Sigmoid colon (tissue), 7 donors: ENCODE results near the gene INO80B. TPM values are rescaled to one million over a fixed set of nuclear protein-coding genes. Genes with fewer than 3 reads are reported as not detected.

ENCODE experiments used
- DNase-seq: peaks from one replicate; pipeline ENCODE4 v3.0.0-alpha.2; 2019
- H3K27ac ChIP-seq, 4 donors: fragments of 200-600 bp; sonication (generic); one replicate each; pipeline ENCODE4 v1.5.1; 2016 to 2019; ENCODE audit warnings: mild to moderate bottlenecking in 1 of 4
- H3K27me3 ChIP-seq, 3 donors: fragments of 200-600 bp; sonication (generic); one replicate each; pipeline ENCODE4 v1.5.1; 2019; ENCODE audit warnings: mild to moderate bottlenecking in 1 of 3
- H3K36me3 ChIP-seq, 4 donors: fragments of 200-600 bp; sonication (generic); one replicate each; pipeline ENCODE4 v1.5.1; 2016 to 2019
- H3K4me1 ChIP-seq, 4 donors: fragments of 200-600 bp; sonication (generic); one replicate each; pipeline ENCODE4 v1.5.1; 2017 to 2019
- H3K4me3 ChIP-seq, 4 donors: fragments of 200-600 bp; sonication (generic); one replicate each; pipeline ENCODE4 v1.5.1; 2017 to 2019; ENCODE audit warnings: mild to moderate bottlenecking in 2 of 4, moderate library complexity in 1 of 4
- H3K9me3 ChIP-seq, 4 donors: fragments of 200-600 bp in 3 of 4; sonication (generic) in 3 of 4; one replicate each; pipeline versions ENCODE4 v1.5.1 to v1.6.1; 2013 to 2019
- EP300 ChIP-seq, 4 donors: sonication (generic); formaldehyde crosslinking; IDR thresholded peaks; one replicate each; pipeline ENCODE4 v1.6.1; 2017; ENCODE audit warnings: antibody characterized with exemption in 4 of 4
- POLR2A ChIP-seq, 2 donors: fragments of 450-650 bp; IDR thresholded peaks; one replicate each; pipeline ENCODE4 v1.6.1; 2016; ENCODE audit warnings: antibody characterized with exemption in 2 of 2, mild to moderate bottlenecking in 2 of 2, moderate library complexity in 2 of 2
- POLR2AphosphoS5 ChIP-seq, 4 donors: sonication (generic); formaldehyde crosslinking; IDR thresholded peaks; one replicate each; pipeline ENCODE4 v1.6.1; 2017; ENCODE audit warnings: antibody characterized with exemption in 4 of 4
- WGBS, 2 donors: extraction: QIAGEN DNeasy Blood & Tissue Kit; methylation state at CpG; one replicate each; pipeline ENCODE4 v1.1.7; 2013; 5-methylcytosine and 5-hydroxymethylcytosine counted together
- intact Hi-C: fragments of 100-400 bp; cut with DNase I; formaldehyde crosslinking; loops from one replicate; pipeline ENCODE4 v1.15.1; 2023
- polyA plus RNA-seq, 3 donors: library from polyadenylated mRNA; stranded (reverse); fragments of 200-250 nt; gene quantifications; one replicate each; pipeline ENCODE4 v1.2.3, GENCODE V29; 2013
- total RNA-seq, 4 donors: library from RNA; depleted of rRNA; stranded (reverse); fragments of >200 nt; gene quantifications; one replicate each; pipeline ENCODE4 v1.1.0, GENCODE V29; 2016
- TF ChIP-seq, protein P1 (sequence below), 4 experiments: fragments of 450-650 bp in 3 of 4; fragments of 200-600 bp in 1 of 4; IDR thresholded peaks; one replicate each; pipeline ENCODE4 v1.5.1; 2016 to 2019; ENCODE audit warnings: antibody characterized with exemption in 4 of 4, mild to moderate bottlenecking in 3 of 4, moderate library complexity in 2 of 4
- donor health status: healthy with polysubstance abuse.
- donor health status: Bipolar disorder and iron deficiency.
- donor health status: healthy.

The INO80B gene
- 10 to 100 TPM in 2 of 4 donors, 1 to 10 TPM in 2; 7.5 to 41.8 (median 15.0) TPM for total RNA-seq
- polyA plus RNA-seq, result 10 to 100 TPM; 12.9 to 36.9 (median 19.2) TPM

DNA sequence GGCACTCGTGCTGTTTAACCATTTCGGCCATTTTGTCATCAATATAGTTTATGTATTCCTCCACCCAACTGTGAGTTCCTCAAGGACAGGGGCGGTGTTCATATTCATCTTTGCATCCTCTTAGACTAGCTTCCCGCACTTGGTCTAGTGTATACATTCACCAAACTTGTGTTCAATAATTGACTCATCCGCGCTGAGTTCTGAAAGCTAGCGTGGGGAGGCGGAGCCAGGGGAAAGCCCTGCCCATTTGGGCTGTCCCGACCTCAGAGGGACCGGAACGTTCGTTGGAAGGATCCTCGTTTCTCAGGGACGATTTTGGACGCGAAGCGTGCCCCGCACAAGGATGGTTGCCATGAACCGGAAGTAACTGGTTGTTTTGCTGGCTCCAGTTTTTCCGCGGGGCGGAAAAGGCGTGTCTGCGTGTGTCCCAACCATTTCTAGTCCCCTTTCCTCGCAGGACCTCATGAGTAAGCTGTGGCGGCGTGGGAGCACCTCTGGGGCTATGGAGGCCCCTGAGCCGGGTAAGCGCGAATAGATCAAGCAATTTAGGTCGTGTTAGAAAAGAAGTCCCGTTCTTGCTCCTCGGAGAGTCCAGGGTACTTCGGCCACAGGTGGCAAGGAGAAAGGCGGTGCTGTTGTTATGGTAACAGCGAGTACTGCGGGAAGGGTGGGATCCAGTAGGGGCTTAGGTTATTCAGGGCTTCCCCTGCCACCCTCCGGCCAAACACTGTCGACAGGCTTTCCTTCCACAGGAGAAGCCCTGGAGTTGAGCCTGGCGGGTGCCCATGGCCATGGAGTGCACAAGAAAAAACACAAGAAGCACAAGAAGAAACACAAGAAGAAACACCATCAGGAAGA, at the start of gene INO80B:
Gene INO80B, plus strand, starts transcription at position 434 of the 858 bp plus-strand sequence. Its CDS starts 30 bp downstream, at position 464.
- peak; percentile 98 for DNase-seq
- no peaks in the 10 kb centered on the region for H3K36me3 ChIP-seq
- no peaks in the 10 kb centered on the region for H3K27me3 ChIP-seq
- H3K4me1 ChIP-seq, result peaks cover 0 to 40% (median 37%) of the 10 kb centered on the region in 4 donors
- H3K9me3 ChIP-seq, result no peaks in the 10 kb centered on the region
- H3K27ac ChIP-seq, result peak within 1 kb of the TSS; percentile 65 to 79 (median 72)
- peak within 1 kb of the TSS; percentile 63 to 73 (median 70) for H3K4me3 ChIP-seq
- intact Hi-C loops, result loop anchor here (1.0 to 5.0 kb wide), 4 partner anchors 15 to 718 kb away; partner anchors contain the start of genes C2orf81, CCDC142, TPRKB and WDR54
- WGBS, 2 donors, result 0 to 1% methylated on average over 40 of the region's 40 CpGs
- TF ChIP-seq POLR2A (IDR thresholded peaks at IDR 0.05) (no peak), POLR2AphosphoS5 (IDR thresholded peaks at IDR 0.05) (peak; percentile 39 to 91 (median 66))

DNA sequence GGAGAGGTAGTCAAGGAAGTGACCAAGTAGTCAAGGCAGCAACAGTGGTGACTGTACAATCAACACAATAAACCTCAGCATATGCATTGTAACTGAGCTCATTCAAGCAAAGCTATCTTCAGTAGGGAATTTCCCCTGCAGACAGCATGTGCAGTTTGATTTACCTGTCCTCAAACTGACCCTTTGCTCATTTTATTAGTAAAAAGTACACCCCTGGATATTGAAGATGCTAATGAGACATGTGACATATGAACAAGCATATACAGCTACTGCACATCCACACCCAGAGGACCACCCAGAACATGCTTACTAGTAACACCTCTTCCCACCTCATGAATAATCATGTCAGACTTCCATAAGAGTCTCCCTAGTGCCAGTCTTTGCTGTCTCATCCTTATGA, 48.9 kb upstream of the INO80B start:
- no peaks in the 10 kb centered on the region for H3K9me3 ChIP-seq
- H3K4me3 ChIP-seq, result no peak overlapping the region
- no peak for TF ChIP-seq EP300 (IDR thresholded peaks at IDR 0.05)
- TF ChIP-seq POLR2AphosphoS5 (IDR thresholded peaks at IDR 0.05), result no peak
- TF ChIP-seq POLR2A (IDR thresholded peaks at IDR 0.05), result no peak
- TF ChIP-seq, protein P1, sequence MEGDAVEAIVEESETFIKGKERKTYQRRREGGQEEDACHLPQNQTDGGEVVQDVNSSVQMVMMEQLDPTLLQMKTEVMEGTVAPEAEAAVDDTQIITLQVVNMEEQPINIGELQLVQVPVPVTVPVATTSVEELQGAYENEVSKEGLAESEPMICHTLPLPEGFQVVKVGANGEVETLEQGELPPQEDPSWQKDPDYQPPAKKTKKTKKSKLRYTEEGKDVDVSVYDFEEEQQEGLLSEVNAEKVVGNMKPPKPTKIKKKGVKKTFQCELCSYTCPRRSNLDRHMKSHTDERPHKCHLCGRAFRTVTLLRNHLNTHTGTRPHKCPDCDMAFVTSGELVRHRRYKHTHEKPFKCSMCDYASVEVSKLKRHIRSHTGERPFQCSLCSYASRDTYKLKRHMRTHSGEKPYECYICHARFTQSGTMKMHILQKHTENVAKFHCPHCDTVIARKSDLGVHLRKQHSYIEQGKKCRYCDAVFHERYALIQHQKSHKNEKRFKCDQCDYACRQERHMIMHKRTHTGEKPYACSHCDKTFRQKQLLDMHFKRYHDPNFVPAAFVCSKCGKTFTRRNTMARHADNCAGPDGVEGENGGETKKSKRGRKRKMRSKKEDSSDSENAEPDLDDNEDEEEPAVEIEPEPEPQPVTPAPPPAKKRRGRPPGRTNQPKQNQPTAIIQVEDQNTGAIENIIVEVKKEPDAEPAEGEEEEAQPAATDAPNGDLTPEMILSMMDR (IDR thresholded peaks at IDR 0.05), result no peak
- no peak for DNase-seq
- no peaks in the 10 kb centered on the region for H3K36me3 ChIP-seq
- no peaks in the 10 kb centered on the region for H3K27me3 ChIP-seq
- H3K4me1 ChIP-seq, result no peaks in the 10 kb centered on the region
- intact Hi-C loops, result no loop called here
- no peak overlapping the region for H3K27ac ChIP-seq

DNA sequence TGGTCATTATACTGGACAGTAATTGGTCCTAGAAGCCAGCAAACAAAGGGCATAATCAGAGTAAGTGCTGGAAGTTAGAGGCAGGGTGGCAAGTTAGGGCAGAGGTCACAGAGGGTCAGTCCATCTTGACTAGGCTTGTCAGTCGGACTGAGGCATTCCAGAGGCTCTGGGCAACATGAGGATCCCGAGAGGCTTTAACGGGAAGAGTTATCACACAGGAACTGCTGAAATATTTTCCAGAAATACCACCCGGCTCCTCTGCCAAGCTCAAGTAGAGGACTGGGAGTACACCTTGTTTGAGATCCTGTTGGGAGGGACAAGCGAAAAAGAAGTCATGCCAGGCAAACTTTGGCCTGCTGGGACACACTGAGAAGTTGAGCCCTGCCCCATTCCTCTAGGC, 47.2 kb upstream of the INO80B start:
- intact Hi-C loops, result no loop called here
- WGBS, 2 donors, result 83 to 91% methylated on average over 5 of the region's 5 CpGs

DNA sequence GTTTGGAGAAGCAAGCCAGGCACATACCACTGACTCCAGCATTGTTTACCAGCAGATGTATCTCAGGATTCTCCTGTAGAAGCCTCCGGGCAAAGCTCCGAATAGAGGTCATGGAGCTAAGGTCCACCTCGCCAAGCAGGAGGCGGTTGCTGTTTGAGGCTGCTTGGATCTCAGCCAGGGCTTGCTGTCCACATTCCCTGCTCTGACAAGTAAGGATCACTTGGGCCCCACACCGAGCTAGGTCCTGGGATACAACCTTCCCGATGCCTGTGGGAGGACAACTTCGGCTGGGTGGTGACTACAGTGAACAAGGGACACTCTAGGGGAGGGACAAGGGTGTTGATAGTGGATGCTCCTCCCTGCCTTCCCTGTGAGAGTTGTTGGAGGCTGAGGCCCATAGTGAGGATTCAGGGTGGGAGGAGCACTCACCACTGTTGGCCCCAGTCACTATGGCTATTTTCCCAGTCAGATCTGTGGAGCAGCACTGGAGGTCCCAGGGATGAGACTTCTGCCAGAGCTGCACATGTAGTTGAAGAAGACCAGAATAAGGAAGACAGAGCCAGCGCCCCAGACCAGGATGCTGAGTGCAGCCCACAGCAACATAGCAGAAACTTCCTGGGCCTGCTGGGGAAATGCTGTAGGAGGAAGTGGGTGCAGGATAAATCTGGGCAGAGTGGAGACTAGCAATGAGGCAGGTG, 41.7 kb upstream of the INO80B start:
- Histone ChIP-seq H3K27me3 (no peaks in the 10 kb centered on the region), H3K4me3 (no peak overlapping the region), H3K27ac (no peak overlapping the region), H3K9me3 (no peaks in the 10 kb centered on the region), H3K4me1 (peaks cover 0 to 20% (median 19%) of the 10 kb centered on the region in 4 donors), H3K36me3 (no peaks in the 10 kb centered on the region)
- intact Hi-C loops, result no loop called here
- DNase-seq, result no peak
- TF ChIP-seq, protein P1 (IDR thresholded peaks at IDR 0.05), result no peak
- TF ChIP-seq POLR2A (IDR thresholded peaks at IDR 0.05) (no peak), POLR2AphosphoS5 (IDR thresholded peaks at IDR 0.05) (no peak), EP300 (IDR thresholded peaks at IDR 0.05) (no peak)
- 36 to 65% methylated on average over 8 of the region's 8 CpGs for WGBS, 2 donors

More for the DNA sequence above, 47.2 kb upstream of the INO80B start:
- Histone ChIP-seq H3K27ac (no peak overlapping the region), H3K27me3 (no peaks in the 10 kb centered on the region), H3K4me1 (no peaks in the 10 kb centered on the region), H3K4me3 (no peak overlapping the region), H3K36me3 (no peaks in the 10 kb centered on the region), H3K9me3 (no peaks in the 10 kb centered on the region)
- no peak for DNase-seq
- TF ChIP-seq POLR2A (IDR thresholded peaks at IDR 0.05), result no peak
- TF ChIP-seq, protein P1 (IDR thresholded peaks at IDR 0.05), result no peak
- TF ChIP-seq EP300 (IDR thresholded peaks at IDR 0.05), result no peak
- no peak for TF ChIP-seq POLR2AphosphoS5 (IDR thresholded peaks at IDR 0.05)

DNA sequence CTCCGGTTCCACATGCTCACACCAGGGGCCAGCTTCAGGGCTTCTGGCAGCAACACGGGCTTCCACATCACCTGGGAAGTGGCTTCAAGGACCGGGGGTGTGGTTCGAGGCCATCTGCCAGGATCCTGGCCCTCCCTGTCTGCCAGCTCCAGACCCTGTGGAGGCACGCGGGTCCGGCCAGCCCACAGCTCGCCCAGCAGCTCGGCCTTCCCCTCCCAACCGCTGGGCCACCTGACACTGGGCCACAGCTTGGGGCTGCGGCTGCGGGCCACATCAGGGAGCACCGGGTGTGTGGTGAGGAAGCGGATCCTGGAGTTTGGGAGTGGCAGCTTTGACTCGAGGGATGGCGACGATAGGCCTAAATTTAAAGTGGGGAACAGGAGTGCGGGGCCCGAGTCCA, 40.4 kb upstream of the INO80B start:
- no peak for DNase-seq
- peak overlapping the region; percentile 43 to 73 (median 62) for H3K27ac ChIP-seq
- H3K9me3 ChIP-seq, result no peaks in the 10 kb centered on the region
- peak overlapping the region; percentile 44 to 72 (median 58) for H3K4me3 ChIP-seq
- H3K36me3 ChIP-seq, result no peaks in the 10 kb centered on the region
- H3K4me1 ChIP-seq, result peaks cover 0 to 23% (median 20%) of the 10 kb centered on the region in 4 donors
- TF ChIP-seq, protein P1 (IDR thresholded peaks at IDR 0.05), result no peak
- TF ChIP-seq POLR2A (IDR thresholded peaks at IDR 0.05), result no peak
- no peaks in the 10 kb centered on the region for H3K27me3 ChIP-seq
- intact Hi-C loops, result no loop called here
- 70 to 75% methylated on average over 19 of the region's 19 CpGs for WGBS, 2 donors
